BE2C (cell line): Measurements from ENCODE around the gene NME9.

Experiments
- DNase-seq: peaks from one replicate; pipeline ENCODE4 v3.0.0-alpha.2; 2020
- H3K27me3 ChIP-seq: fragments of 250-450 bp; sonication (Bioruptor Pico); 2 replicates; pipeline ENCODE4 v1.5.1; 2020; ENCODE audit warnings: mild to moderate bottlenecking
- H3K36me3 ChIP-seq: fragments of 250-450 bp; sonication (Bioruptor Pico); 2 replicates; pipeline ENCODE4 v1.5.1; 2020; ENCODE audit warnings: mild to moderate bottlenecking
- H3K4me1 ChIP-seq: fragments of 250-450 bp; sonication (Bioruptor Pico); 2 replicates; pipeline ENCODE4 v1.5.1; 2020
- H3K4me3 ChIP-seq: 2 replicates; pipeline ENCODE4 v1.5.1; 2011; ENCODE audit warnings: low read depth, low read length
- H3K9me3 ChIP-seq: fragments of 250-450 bp; sonication (Bioruptor Pico); 2 replicates; pipeline ENCODE4 v1.5.1; 2020
- TF ChIP-seq, protein P1 (sequence below): IDR thresholded peaks from 2 replicates; pipeline ENCODE4 v1.5.1; 2012; ENCODE audit warnings: mild to moderate bottlenecking, low read depth, low read length

The NME9 gene

DNA sequence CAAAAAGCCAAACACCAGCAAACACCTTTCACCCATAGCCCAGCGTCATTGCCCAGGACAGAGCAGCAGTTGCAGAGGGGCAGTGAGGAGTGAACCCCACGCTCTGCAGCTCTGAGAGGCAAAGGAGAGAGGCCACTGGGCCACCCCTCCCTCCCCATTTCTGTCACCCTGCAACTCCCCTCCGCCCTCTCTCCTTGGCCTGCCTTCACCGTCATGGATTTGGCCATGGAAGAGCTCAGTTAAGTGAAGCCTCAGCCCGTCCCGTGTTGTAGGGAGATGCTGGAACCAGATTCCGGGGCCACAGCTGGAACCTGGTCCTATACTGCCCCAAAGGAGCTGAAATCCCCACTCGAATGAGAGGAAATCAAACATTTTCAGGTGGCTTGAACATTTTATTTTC lies 40.7 kb upstream of the NME9 start:
- DNase-seq = no peak
- Histone ChIP-seq H3K36me3 (no peaks in the 10 kb centered on the region), H3K9me3 (no peaks in the 10 kb centered on the region), H3K4me3 (no peak overlapping the region), H3K27me3 (peaks cover under 1% of the 10 kb centered on the region; the same call in 1 of the 2 replicates), H3K4me1 (no peaks in the 10 kb centered on the region)
- TF ChIP-seq, protein P1, sequence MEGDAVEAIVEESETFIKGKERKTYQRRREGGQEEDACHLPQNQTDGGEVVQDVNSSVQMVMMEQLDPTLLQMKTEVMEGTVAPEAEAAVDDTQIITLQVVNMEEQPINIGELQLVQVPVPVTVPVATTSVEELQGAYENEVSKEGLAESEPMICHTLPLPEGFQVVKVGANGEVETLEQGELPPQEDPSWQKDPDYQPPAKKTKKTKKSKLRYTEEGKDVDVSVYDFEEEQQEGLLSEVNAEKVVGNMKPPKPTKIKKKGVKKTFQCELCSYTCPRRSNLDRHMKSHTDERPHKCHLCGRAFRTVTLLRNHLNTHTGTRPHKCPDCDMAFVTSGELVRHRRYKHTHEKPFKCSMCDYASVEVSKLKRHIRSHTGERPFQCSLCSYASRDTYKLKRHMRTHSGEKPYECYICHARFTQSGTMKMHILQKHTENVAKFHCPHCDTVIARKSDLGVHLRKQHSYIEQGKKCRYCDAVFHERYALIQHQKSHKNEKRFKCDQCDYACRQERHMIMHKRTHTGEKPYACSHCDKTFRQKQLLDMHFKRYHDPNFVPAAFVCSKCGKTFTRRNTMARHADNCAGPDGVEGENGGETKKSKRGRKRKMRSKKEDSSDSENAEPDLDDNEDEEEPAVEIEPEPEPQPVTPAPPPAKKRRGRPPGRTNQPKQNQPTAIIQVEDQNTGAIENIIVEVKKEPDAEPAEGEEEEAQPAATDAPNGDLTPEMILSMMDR = no peak

DNA sequence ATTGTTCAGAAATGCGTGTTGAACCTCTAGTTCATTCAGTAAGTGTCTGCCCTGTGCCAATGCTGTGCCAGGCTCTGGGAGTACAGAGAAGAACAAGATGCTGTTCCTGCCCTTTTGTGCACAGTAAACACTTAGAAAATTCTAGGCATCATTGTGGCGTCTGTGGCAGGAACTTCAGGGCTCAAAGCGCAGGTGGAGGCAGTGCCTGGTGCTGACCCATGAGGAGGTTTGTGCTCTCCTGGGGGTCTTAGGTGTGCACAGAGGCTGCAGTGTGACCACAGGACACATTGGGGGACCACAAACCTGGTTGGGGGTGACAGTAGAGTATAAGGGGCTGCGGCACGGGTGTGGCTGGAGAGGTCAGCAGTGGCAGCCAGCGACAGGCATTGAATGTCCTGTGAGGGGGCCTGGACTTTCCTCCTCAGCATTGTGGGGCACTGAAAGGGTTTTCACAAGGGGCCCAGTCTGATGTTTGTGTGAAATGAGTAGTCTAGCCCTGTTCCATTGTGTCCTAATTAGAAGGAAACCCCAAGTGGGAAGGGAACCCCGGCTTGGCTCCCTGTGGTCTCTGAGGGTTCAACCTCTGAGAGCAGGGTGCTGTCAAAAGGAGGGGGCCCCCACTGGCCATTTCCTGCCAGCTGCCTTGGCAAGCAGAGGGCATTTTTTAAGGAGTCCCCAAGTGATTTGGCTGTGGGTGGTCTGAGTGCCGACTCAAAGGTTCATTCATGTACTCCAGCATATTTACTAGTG lies 39.7 kb upstream of the NME9 start:
- Histone ChIP-seq H3K27me3 (peaks cover 8% of the 10 kb centered on the region), H3K4me3 (no peak overlapping the region)

DNA sequence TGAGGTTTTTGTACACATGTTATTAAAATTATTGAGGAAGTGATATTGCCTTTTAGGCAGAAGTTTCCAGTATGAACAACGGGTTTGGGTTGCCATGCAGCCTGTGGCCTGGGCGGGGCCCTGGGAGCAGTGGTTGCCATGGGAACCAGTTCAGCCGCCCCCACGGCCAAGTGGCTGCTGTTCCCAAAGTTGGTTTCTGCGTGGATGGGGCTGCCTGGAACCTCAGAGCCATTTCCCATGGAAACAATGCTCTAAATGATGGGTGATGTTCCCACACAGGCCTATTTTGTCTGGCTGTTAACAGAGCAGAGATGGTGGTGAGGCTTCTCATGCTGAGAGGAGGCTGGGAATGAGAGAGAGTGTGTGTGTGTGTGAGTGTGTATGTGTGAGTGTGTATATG lies 38.3 kb upstream of the NME9 start:
- no peaks in the 10 kb centered on the region for H3K36me3 ChIP-seq
- H3K27me3 ChIP-seq = peaks cover 10% of the 10 kb centered on the region
- DNase-seq = no peak
- TF ChIP-seq, protein P1 = no peak
- H3K4me3 ChIP-seq = no peak overlapping the region
- H3K4me1 ChIP-seq = no peaks in the 10 kb centered on the region
- no peaks in the 10 kb centered on the region for H3K9me3 ChIP-seq

More for the DNA sequence above, 39.7 kb upstream of the NME9 start:
- TF ChIP-seq, protein P1 = no peak
- DNase-seq = no peak
- no peaks in the 10 kb centered on the region for H3K36me3 ChIP-seq
- no peaks in the 10 kb centered on the region for H3K9me3 ChIP-seq
- H3K4me1 ChIP-seq = no peaks in the 10 kb centered on the region

DNA sequence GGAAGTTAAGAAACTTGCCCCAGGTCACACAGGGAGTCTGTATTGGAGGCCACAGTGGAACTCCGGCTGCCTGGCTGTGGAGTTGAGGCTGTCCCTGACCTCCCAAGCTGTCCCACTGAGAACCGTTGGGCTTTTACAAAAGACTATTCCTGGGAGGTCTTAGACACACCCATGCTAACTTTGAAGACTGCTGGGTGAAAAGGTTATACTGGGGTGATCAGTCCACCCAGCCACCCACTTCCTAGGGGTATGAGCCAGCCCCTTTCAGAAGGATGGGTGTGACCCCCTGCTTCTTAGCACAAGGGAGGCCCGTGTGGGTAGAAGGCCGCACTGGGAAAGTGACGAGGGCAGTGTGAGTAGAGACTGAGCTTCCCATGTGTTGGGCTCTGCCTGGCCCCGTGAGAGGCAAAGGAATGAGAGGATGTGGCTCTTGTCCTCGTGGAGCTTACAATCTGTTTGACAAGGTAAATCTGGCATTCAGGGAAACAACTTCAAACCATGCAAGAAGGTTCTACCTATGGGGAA lies 37.7 kb upstream of the NME9 start:
- H3K9me3 ChIP-seq = no peaks in the 10 kb centered on the region
- H3K4me3 ChIP-seq = no peak overlapping the region
- H3K36me3 ChIP-seq = no peaks in the 10 kb centered on the region
- TF ChIP-seq, protein P1 = no peak
- no peak for DNase-seq
- H3K4me1 ChIP-seq = no peaks in the 10 kb centered on the region
- H3K27me3 ChIP-seq = peaks cover 10% of the 10 kb centered on the region

DNA sequence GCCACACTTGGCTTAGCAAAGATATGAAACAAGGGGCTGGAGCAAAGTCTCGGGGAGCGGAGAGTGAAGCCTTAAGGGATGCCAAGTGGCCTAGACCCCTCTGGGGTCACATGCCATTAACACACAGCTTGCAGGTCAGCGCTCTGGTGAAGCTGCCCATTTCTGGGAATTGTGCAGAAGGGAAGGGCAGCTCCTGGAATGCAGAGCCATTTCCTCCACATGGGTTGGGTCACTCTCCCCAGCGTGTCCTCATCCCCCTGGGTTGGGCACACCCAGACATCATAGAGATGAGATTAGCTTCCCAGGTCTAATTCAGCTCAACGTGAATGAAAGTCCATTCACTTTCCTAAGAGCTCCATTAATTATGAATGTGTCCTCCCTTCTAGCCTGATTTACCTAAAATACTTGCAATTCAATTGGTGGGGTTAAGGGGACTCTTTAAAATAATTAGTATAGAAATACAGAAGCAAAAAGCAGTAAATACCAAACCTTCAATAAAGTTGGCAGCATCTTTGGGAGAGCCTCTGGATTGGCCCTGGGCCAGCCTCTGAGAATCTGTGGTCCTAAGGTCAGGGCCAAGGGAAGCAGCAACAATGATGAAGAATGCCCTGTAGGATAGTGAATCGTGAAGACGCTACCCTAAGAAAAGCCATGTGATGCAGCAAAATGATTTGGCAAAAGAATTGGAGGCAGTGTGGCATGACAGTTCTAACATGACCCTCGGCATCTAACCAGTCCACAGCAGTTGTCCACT lies 36.5 kb upstream of the NME9 start:
- Histone ChIP-seq H3K36me3 (no peaks in the 10 kb centered on the region), H3K27me3 (peaks cover 10% of the 10 kb centered on the region), H3K4me1 (no peaks in the 10 kb centered on the region), H3K4me3 (no peak overlapping the region), H3K9me3 (no peaks in the 10 kb centered on the region)
- TF ChIP-seq, protein P1 = no peak
- no peak for DNase-seq

DNA sequence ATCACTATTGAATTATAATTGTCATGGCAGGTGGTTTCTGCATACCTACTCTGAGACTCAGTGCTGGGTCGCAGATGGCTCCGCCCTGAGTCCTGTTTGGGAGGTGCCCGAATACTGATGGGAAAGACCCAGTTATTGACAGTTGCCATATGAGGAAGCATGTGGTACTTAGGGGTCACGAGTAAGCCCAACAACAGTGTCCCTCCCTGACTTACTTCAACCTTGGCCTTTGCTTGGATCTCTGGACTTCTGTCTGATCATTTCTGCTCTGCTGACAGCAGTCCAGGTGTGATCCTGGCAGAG lies 35.6 kb upstream of the NME9 start:
- Histone ChIP-seq H3K4me1 (no peaks in the 10 kb centered on the region), H3K9me3 (no peaks in the 10 kb centered on the region), H3K36me3 (no peaks in the 10 kb centered on the region), H3K27me3 (peaks cover 10% of the 10 kb centered on the region), H3K4me3 (no peak overlapping the region)
- DNase-seq = no peak
- TF ChIP-seq, protein P1 = no peak
